H1 (cell line): ENCODE data around the gene LRRC4C.

Source experiments
- BCL11A ChIP-seq, 2 experiments: IDR thresholded peaks; one replicate each; pipeline ENCODE4 v1.6.1; 2011; ENCODE audit warnings: low read depth in 2 of 2, low read length in 2 of 2, mild to moderate bottlenecking in 2 of 2
- TF ChIP-seq, protein P1 (sequence below): IDR thresholded peaks from 2 replicates; pipeline ENCODE4 v1.6.1; 2012; ENCODE audit warnings: inconsistent platforms
- TF ChIP-seq, protein P2 (sequence below): IDR thresholded peaks from 2 replicates; pipeline ENCODE4 v1.6.1; 2012; ENCODE audit warnings: inconsistent platforms

DNA sequence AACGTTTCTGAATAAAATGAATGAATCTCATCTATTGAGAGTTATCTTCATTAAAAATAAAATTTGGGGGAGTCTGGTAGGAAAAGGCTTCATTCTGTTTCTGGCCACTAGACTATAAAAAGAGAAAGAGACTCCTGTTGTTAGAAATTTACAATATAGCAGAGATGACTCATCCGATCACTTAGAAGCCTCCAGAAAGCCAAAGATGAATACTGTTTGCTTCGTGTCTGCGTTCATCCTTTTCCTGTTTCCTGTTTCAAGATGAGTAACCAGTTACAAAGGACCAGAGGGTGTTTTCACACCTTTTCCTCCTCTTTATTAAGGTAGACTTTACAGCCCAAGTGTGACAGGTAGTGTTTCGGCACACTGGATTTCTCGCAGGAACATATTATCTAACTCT, 1120.7 kb downstream of the LRRC4C start:
- TF ChIP-seq BCL11A (IDR thresholded peaks at IDR 0.05; ENCODE audit: low read depth in 2 of 2, low read length in 2 of 2): no peak
- TF ChIP-seq, protein P1, sequence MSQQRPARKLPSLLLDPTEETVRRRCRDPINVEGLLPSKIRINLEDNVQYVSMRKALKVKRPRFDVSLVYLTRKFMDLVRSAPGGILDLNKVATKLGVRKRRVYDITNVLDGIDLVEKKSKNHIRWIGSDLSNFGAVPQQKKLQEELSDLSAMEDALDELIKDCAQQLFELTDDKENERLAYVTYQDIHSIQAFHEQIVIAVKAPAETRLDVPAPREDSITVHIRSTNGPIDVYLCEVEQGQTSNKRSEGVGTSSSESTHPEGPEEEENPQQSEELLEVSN: no peak
- TF ChIP-seq, protein P2, sequence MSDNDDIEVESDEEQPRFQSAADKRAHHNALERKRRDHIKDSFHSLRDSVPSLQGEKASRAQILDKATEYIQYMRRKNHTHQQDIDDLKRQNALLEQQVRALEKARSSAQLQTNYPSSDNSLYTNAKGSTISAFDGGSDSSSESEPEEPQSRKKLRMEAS: no peak
